Cardiac muscle cell (in vitro differentiated cells and primary cell): ENCODE results near the gene PPT1. TPM values are rescaled to one million over a fixed set of nuclear protein-coding genes. Genes with fewer than 3 reads are reported as not detected.

Source experiments
- DNase-seq, 2 donors: peaks; one replicate each; pipeline versions ENCODE4 v3.0.0 to v3.0.0-alpha.2; 2010 to 2017; ENCODE audit warnings: low read depth in 1 of 2, low spot score in 1 of 2
- H3K27ac ChIP-seq: fragments of 200-600 bp; sonication (generic); 2 replicates; pipeline ENCODE4 v1.5.1; 2016
- H3K27me3 ChIP-seq: fragments of 200-600 bp; sonication (generic); 2 replicates; pipeline ENCODE4 v1.6.0; 2016; ENCODE audit warnings: control low read depth
- H3K36me3 ChIP-seq: fragments of 200-600 bp; sonication (generic); 2 replicates; pipeline ENCODE4 v1.5.1; 2016; ENCODE audit warnings: control low read depth
- H3K4me1 ChIP-seq: fragments of 200-600 bp; sonication (generic); 2 replicates; pipeline ENCODE4 v1.8.1; 2017; ENCODE audit warnings: low read depth, mild to moderate bottlenecking, mixed run types
- H3K4me3 ChIP-seq: fragments of 200-600 bp; sonication (generic); 2 replicates; pipeline ENCODE4 v1.5.1; 2016; ENCODE audit warnings: mild to moderate bottlenecking
- H3K9me3 ChIP-seq: fragments of 200-600 bp; sonication (generic); 2 replicates; pipeline ENCODE4 v1.5.1; 2017; ENCODE audit warnings: low read depth, mild to moderate bottlenecking, control low read depth
- CTCF ChIP-seq: IDR thresholded peaks from 2 replicates; pipeline ENCODE4 v1.5.1; 2012; ENCODE audit warnings: low read depth, mild to moderate bottlenecking, low read length
- polyA plus RNA-seq: library from polyadenylated mRNA; unstranded; fragments of >200 nt; fragmentation: Nextera tagmentation; extraction: Ambion mirVana; gene quantifications from 2 replicates; pipeline ENCODE4 v1.2.1, GENCODE V29; 2016
- total RNA-seq: library from RNA; depleted of rRNA; stranded (reverse); fragments of >200 nt; gene quantifications from 2 replicates; pipeline ENCODE4 v1.2.3, GENCODE V29; 2016

PPT1 gene
- total and polyA plus RNA-seq, 2 experiments from 2014 or later, result 18.5 to 52.0 TPM

GRCh38 chr1:40102038-40102437 lies 5.0 kb upstream of the PPT1 start:
- peaks cover 8% of the 10 kb centered on the region for H3K27me3 ChIP-seq
- no peak for TF ChIP-seq CTCF
- H3K36me3 ChIP-seq, result no peaks in the 10 kb centered on the region
- no peaks in the 10 kb centered on the region for H3K9me3 ChIP-seq
- H3K27ac ChIP-seq, result no peak overlapping the region
- H3K4me3 ChIP-seq, result no peak overlapping the region
- DNase-seq, result no peak
- no peaks in the 10 kb centered on the region for H3K4me1 ChIP-seq

GRCh38 chr1:40096646-40096976 lies 441 bp downstream of the PPT1 start:
- H3K4me1 ChIP-seq, result no peaks in the 10 kb centered on the region
- H3K9me3 ChIP-seq, result no peaks in the 10 kb centered on the region
- H3K36me3 ChIP-seq, result no peaks in the 10 kb centered on the region
- DNase-seq, result no peak
- H3K27me3 ChIP-seq, result peaks cover 5% of the 10 kb centered on the region
- no peak overlapping the region for H3K27ac ChIP-seq
- TF ChIP-seq CTCF, result no peak
- peak overlapping the region; percentile 47 for H3K4me3 ChIP-seq

GRCh38 chr1:40095806-40096205 lies 1.2 kb downstream of the PPT1 start:
- TF ChIP-seq CTCF, result no peak
- Histone ChIP-seq H3K4me1 (no peaks in the 10 kb centered on the region), H3K36me3 (peaks cover under 1% of the 10 kb centered on the region), H3K4me3 (no peak overlapping the region), H3K9me3 (no peaks in the 10 kb centered on the region), H3K27ac (no peak overlapping the region), H3K27me3 (peaks cover 3% of the 10 kb centered on the region)
- DNase-seq, result no peak

- no peak for TF ChIP-seq CTCF
- Histone ChIP-seq H3K9me3 (no peaks in the 10 kb centered on the region), H3K4me3 (no peak overlapping the region), H3K27ac (no peak overlapping the region), H3K27me3 (peaks cover 3% of the 10 kb centered on the region), H3K4me1 (no peaks in the 10 kb centered on the region), H3K36me3 (peaks cover 12% of the 10 kb centered on the region)
- DNase-seq, result no peak
These were observed 2.5 kb downstream of the PPT1 start for GRCh38 chr1:40094466-40095110.

GRCh38 chr1:40092706-40093639 lies 4.1 kb downstream of the PPT1 start:
- TF ChIP-seq CTCF, result no peak
- Histone ChIP-seq H3K4me1 (no peaks in the 10 kb centered on the region), H3K27ac (no peak overlapping the region)

More at GRCh38 chr1:40092706-40093639, 4.1 kb downstream of the PPT1 start:
- Histone ChIP-seq H3K9me3 (no peaks in the 10 kb centered on the region), H3K36me3 (peaks cover 17% of the 10 kb centered on the region), H3K4me3 (no peak overlapping the region), H3K27me3 (peaks cover 2% of the 10 kb centered on the region)
- DNase-seq, result peak in 1 of 2 donors; percentile 29
